Activated gamma-delta T cell (primary cell): ENCODE measurements around the gene STEEP1.

Experiments
- DNase-seq: peaks from one replicate; lab custom pipeline; 2025; lab: John Stamatoyannopoulos, UW

The STEEP1 gene

DNA sequence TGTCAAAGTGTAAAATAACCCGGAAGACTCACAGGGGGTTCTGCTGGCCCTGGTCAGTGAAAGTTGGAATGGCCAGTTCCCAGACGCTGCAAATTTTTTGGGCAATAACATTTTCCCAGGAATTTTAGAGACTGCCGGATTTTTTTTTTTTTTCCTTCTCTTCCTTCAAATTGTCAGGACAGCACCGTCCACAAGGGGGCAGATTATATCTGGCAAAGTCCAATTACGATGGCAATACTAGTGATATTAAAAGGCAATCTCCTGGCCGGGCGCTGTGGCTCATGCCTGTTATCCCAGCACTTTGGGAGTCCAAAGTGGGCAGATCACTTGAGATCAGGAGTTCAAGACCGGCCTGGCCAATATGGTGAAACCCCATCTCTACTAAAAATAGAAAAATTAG is 76.5 kb downstream of the STEEP1 start:
- no peak for DNase-seq
